ENCODE measurements around the gene COL4A3. TPM values are rescaled to one million over a fixed set of nuclear protein-coding genes. Genes with fewer than 3 reads are reported as not detected.

The COL4A3 gene
- total RNA-seq, 2 donors from 2014 or later: 2.7 to 8.0 TPM

DNA sequence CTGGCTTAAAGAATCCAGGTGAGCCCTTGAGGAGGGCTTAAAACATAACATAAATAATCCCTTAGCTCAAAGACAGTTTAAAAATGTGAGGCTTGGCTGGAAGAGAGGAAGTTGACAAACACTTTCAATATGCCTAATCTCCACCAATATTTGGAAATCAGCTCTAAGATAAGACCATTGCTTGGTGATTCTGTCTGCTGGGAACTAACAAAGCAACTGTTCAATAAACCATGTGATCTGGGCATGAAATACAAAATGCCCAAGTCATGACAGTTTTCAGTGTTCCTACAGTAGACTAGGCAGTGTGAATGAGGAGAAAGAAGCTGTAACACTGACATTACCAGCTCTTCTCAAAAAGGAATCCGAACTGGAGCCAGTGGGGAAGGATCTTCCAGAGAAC lies 171.3 kb downstream of the COL4A3 start:
- Histone ChIP-seq H3K27me3 (no peaks in the 10 kb centered on the region), H3K9me3 (no peaks in the 10 kb centered on the region), H3K4me3 (no peak overlapping the region), H3K4me1 (no peaks in the 10 kb centered on the region), H3K36me3 (peaks cover 59% of the 10 kb centered on the region), H3K27ac (no peak overlapping the region)
- DNase-seq (ENCODE audit: low spot score): no peak
- TF ChIP-seq CTCF (IDR thresholded peaks at IDR 0.05): no peak

DNA sequence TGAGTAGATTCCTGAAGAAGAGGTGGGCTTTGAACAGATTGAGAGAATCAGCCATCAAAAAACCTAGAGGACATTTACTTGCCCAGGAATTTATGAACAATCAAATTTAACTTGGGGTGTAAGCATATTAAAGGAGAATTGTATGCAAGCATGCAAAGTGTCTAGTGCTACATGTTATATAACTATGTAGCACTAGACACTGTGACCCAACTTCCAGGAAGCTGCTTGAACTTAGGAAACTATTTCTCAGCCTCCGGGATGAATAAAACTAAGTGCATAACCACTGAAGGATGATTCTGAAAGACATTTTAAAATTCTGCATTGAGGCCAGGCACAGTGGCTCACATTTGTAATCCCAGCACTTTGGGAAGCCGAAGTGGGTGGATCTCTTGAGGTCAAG lies 173.0 kb downstream of the COL4A3 start:
- H3K36me3 ChIP-seq: peaks cover 55% of the 10 kb centered on the region
- H3K4me1 ChIP-seq: no peaks in the 10 kb centered on the region
- H3K27me3 ChIP-seq: no peaks in the 10 kb centered on the region
- no peak overlapping the region for H3K27ac ChIP-seq
- H3K4me3 ChIP-seq: no peak overlapping the region
- no peaks in the 10 kb centered on the region for H3K9me3 ChIP-seq
- TF ChIP-seq CTCF (IDR thresholded peaks at IDR 0.05): no peak
- no peak for DNase-seq (ENCODE audit: low spot score)

DNA sequence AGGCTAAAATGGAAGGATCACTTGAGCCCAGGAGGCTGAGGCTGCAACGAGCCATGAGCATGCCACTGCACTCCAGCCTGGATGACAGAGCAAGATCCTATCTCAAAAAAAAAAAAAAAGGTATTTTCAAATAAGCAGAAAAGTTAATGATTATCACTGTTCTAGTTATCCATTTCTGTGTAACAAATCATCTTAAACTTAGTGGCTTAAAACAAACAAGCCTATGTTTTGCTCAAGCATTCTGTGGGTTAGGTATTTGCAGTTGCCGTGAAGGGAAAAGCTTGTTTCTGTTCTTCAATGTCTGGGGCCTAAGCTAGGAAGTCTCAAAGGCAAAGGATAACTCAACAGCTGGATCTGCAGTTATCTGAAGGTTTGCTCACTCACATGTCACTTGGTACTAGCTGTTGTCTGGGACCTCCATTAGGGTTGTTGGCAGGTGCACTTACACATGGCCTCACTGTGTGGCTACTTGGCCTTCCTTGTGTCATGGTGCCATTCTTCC lies 174.7 kb downstream of the COL4A3 start:
- peaks cover 44% of the 10 kb centered on the region for H3K36me3 ChIP-seq
- H3K4me1 ChIP-seq: no peaks in the 10 kb centered on the region

DNA sequence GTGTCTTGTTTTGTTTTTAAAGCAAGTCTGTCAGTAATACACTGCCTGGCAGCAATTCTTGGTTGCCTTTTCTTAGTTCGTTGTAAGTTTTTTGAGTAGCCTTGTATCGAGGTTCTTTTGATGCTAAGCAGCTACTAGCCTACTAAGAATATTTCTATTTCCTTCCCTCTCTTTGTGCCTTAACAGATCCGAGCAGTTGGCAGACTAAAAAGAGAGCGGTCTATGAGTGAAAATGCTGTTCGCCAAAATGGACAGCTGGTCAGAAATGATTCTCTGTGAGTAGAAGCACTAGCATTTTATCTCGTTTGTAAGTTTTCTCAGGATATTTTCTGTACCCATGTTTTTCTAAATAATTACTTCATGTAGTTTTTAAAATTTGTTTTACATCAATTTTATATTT lies 175.7 kb downstream of the COL4A3 start:
- no peak overlapping the region for H3K27ac ChIP-seq
- H3K36me3 ChIP-seq: peaks cover 43% of the 10 kb centered on the region
- no peaks in the 10 kb centered on the region for H3K4me1 ChIP-seq
- no peaks in the 10 kb centered on the region for H3K9me3 ChIP-seq
- TF ChIP-seq CTCF (IDR thresholded peaks at IDR 0.05): no peak
- no peak overlapping the region for H3K4me3 ChIP-seq
- H3K27me3 ChIP-seq: no peaks in the 10 kb centered on the region
- DNase-seq (ENCODE audit: low spot score): no peak

More for the DNA sequence above, 174.7 kb downstream of the COL4A3 start:
- Histone ChIP-seq H3K27me3 (no peaks in the 10 kb centered on the region), H3K27ac (no peak overlapping the region), H3K9me3 (no peaks in the 10 kb centered on the region), H3K4me3 (no peak overlapping the region)
- no peak for TF ChIP-seq CTCF (IDR thresholded peaks at IDR 0.05)
- DNase-seq (ENCODE audit: low spot score): no peak

DNA sequence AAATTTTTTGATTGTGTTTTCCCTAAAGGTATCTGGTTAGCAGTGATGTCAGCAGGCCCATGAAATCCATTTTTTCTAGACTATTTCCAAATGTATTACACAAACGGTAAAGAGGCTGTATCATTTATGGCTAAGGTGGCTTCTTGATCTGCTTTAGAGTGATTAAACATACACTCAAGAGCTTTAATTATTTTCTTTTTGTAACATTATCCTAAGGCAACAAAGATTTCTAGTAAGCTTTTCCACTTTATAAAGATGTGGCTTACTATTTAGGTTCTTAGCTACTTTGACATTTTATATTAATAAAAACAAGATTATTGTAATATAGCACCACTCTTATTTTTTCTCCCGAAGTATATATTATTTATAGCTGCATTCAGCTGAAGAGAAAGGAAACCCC lies 177.1 kb downstream of the COL4A3 start:
- Histone ChIP-seq H3K9me3 (no peaks in the 10 kb centered on the region), H3K4me3 (no peak overlapping the region), H3K27ac (no peak overlapping the region), H3K27me3 (no peaks in the 10 kb centered on the region), H3K4me1 (no peaks in the 10 kb centered on the region), H3K36me3 (peaks cover 42% of the 10 kb centered on the region)
- no peak for DNase-seq (ENCODE audit: low spot score)
- TF ChIP-seq CTCF (IDR thresholded peaks at IDR 0.05): no peak

GRCh38 chr2:227344231-227344630 lies 179.8 kb downstream of the COL4A3 start:
- no peak for TF ChIP-seq CTCF (IDR thresholded peaks at IDR 0.05)
- no peak overlapping the region for H3K4me3 ChIP-seq
- H3K9me3 ChIP-seq: no peaks in the 10 kb centered on the region
- H3K27ac ChIP-seq: no peak overlapping the region
- peaks cover 41% of the 10 kb centered on the region for H3K36me3 ChIP-seq
- no peaks in the 10 kb centered on the region for H3K4me1 ChIP-seq
- H3K27me3 ChIP-seq: no peaks in the 10 kb centered on the region
- DNase-seq (ENCODE audit: low spot score): no peak
